Stimulated activated memory B cell treated with anti-CD40 and anti-IgM and Interleukin-4, amounts not matched to agents 10 μg/mL and 1 μg/mL and 100 μg/mL, for 72 hours (primary cell): ENCODE measurements around the gene CLSTN2.

Experiments
- ATAC-seq: fragments of 150-1000 bp; cut with Tn5 transposase; 2 replicates; pipeline ENCODE4 v1.10.0; 2021
- H3K27ac Mint-ChIP-seq: one replicate; pipeline ENCODE4 v1.8.0; 2022; ENCODE audit warnings: mild to moderate bottlenecking, mixed read lengths
- H3K27me3 Mint-ChIP-seq: one replicate; pipeline ENCODE4 v1.8.0; 2022; ENCODE audit warnings: mixed read lengths
- H3K36me3 Mint-ChIP-seq: one replicate; pipeline ENCODE4 v1.8.0; 2022; ENCODE audit warnings: mixed read lengths
- H3K4me1 Mint-ChIP-seq: one replicate; pipeline ENCODE4 v1.8.0; 2022; ENCODE audit warnings: mixed read lengths
- H3K4me3 Mint-ChIP-seq: one replicate; pipeline ENCODE4 v1.8.0; 2022; ENCODE audit warnings: mild to moderate bottlenecking, moderate library complexity, mixed read lengths
- H3K9me3 Mint-ChIP-seq: one replicate; pipeline ENCODE4 v1.8.0; 2022; ENCODE audit warnings: mixed read lengths

Gene CLSTN2

GRCh38 chr3:140242818-140243276, 307.9 kb downstream of the CLSTN2 start:
- no peaks in the 10 kb centered on the region for H3K4me1 Mint-ChIP-seq
- no peak overlapping the region for H3K27ac Mint-ChIP-seq
- no peak overlapping the region for H3K4me3 Mint-ChIP-seq
- no peaks in the 10 kb centered on the region for H3K36me3 Mint-ChIP-seq
- no peaks in the 10 kb centered on the region for H3K27me3 Mint-ChIP-seq
- no peak for ATAC-seq
- no peaks in the 10 kb centered on the region for H3K9me3 Mint-ChIP-seq

DNA sequence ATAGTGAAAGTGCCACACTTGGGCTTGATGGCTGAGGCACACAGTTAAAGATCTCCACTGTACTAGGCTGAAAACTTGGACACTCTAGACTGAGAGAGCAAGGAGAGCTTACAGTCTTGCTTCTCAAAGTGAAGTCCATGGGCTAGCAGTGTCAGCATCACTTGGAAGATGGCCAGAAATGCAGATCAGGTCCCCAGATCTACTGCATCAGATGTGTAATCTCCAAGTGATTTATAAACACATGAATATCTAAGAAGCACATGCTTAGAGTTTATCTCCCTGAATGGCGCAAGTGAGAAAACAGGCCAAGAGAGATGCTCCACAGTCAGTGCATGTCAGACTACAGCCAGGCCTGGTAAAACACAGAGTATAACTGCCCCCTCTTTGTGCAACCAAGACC, 308.6 kb downstream of the CLSTN2 start:
- no peaks in the 10 kb centered on the region for H3K27me3 Mint-ChIP-seq
- no peaks in the 10 kb centered on the region for H3K9me3 Mint-ChIP-seq
- no peak overlapping the region for H3K27ac Mint-ChIP-seq
- H3K4me1 Mint-ChIP-seq = no peaks in the 10 kb centered on the region
- H3K36me3 Mint-ChIP-seq = no peaks in the 10 kb centered on the region
- H3K4me3 Mint-ChIP-seq = no peak overlapping the region
- no peak for ATAC-seq

- Mint-ChIP-seq H3K9me3 (no peaks in the 10 kb centered on the region), H3K36me3 (no peaks in the 10 kb centered on the region), H3K27ac (no peak overlapping the region), H3K27me3 (no peaks in the 10 kb centered on the region), H3K4me3 (no peak overlapping the region), H3K4me1 (no peaks in the 10 kb centered on the region)
- ATAC-seq = no peak
These were observed 309.9 kb downstream of the CLSTN2 start for GRCh38 chr3:140244893-140245292.

DNA sequence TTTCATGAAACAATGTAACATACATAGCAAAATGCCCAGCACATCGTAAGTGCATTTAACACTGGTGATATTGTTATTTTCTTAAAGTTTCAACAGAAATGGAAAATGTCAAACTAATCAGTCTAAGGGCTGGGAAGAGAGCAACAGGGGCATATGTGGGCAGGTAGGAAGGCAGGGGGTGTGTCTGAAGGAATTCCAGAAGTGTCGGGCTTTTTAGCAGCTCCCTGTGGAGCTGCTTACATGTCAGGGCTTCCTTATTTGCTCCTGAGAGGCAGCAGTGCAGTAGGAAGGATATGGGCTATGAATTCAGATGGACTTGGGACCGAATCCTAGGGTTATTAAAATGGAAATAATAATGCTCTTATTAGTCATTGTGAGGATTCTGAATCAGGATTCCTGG, 311.6 kb downstream of the CLSTN2 start:
- Mint-ChIP-seq H3K9me3 (no peaks in the 10 kb centered on the region), H3K4me3 (no peak overlapping the region), H3K36me3 (no peaks in the 10 kb centered on the region), H3K27ac (no peak overlapping the region), H3K27me3 (no peaks in the 10 kb centered on the region), H3K4me1 (no peaks in the 10 kb centered on the region)
- ATAC-seq = no peak

DNA sequence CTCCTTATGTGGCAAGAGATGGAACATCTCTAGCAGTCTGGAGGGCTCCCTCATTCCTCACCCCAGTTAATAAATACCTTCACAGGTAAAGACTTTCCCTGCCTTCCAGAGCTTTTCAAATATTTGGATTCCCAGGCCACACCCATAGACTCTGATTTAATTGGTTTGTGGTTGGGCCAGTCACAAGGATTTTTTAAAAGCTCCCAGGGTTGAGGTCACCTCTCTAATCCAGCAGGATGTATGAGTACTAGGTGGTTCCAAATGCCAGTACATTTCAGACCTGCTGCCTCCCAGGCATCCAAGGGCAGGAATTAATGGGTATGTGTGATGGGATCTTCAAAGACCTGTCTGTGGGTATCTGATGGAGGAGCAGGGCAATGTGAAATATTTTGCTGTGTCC, 312.8 kb downstream of the CLSTN2 start:
- no peak for ATAC-seq
- Mint-ChIP-seq H3K4me1 (no peaks in the 10 kb centered on the region), H3K27me3 (no peaks in the 10 kb centered on the region), H3K9me3 (no peaks in the 10 kb centered on the region), H3K36me3 (no peaks in the 10 kb centered on the region), H3K27ac (no peak overlapping the region), H3K4me3 (no peak overlapping the region)

- Mint-ChIP-seq H3K36me3 (no peaks in the 10 kb centered on the region), H3K4me3 (no peak overlapping the region), H3K9me3 (no peaks in the 10 kb centered on the region), H3K4me1 (no peaks in the 10 kb centered on the region), H3K27ac (no peak overlapping the region), H3K27me3 (no peaks in the 10 kb centered on the region)
- ATAC-seq = no peak
These were observed 314.2 kb downstream of the CLSTN2 start for GRCh38 chr3:140249188-140249587.

GRCh38 chr3:140250010-140250855, 315.2 kb downstream of the CLSTN2 start:
- no peaks in the 10 kb centered on the region for H3K9me3 Mint-ChIP-seq
- no peak overlapping the region for H3K27ac Mint-ChIP-seq

GRCh38 chr3:140250945-140251344, 316.0 kb downstream of the CLSTN2 start:
- H3K27me3 Mint-ChIP-seq = no peaks in the 10 kb centered on the region

More at GRCh38 chr3:140250010-140250855, 315.2 kb downstream of the CLSTN2 start:
- ATAC-seq = no peak
- H3K36me3 Mint-ChIP-seq = no peaks in the 10 kb centered on the region
- no peaks in the 10 kb centered on the region for H3K27me3 Mint-ChIP-seq
- H3K4me3 Mint-ChIP-seq = no peak overlapping the region
- H3K4me1 Mint-ChIP-seq = no peaks in the 10 kb centered on the region

DNA sequence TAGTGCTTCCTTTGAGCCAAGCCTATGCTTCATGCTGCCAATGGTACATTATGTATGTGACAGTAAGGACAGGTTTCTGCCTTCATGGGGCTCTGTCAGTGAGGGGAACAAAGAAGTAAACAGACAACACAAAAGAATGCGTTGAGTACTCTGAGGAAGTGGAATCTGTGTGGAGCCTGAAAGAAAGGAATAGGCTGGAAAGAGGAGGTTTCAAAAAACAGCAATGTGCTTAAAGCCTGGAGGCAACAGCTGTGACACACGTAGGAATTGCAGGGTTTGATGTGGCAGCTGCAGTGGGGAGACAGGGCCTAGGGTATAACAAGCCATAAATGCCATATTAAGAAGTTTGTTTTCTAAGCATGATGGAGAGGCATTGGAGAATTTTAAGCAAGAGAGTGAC, 316.7 kb downstream of the CLSTN2 start:
- no peak overlapping the region for H3K4me3 Mint-ChIP-seq
- no peaks in the 10 kb centered on the region for H3K36me3 Mint-ChIP-seq
- no peaks in the 10 kb centered on the region for H3K9me3 Mint-ChIP-seq
- H3K27me3 Mint-ChIP-seq = no peaks in the 10 kb centered on the region
- no peak for ATAC-seq
- no peak overlapping the region for H3K27ac Mint-ChIP-seq
- no peaks in the 10 kb centered on the region for H3K4me1 Mint-ChIP-seq

More at GRCh38 chr3:140250945-140251344, 316.0 kb downstream of the CLSTN2 start:
- Mint-ChIP-seq H3K4me3 (no peak overlapping the region), H3K27ac (no peak overlapping the region), H3K4me1 (no peaks in the 10 kb centered on the region), H3K36me3 (no peaks in the 10 kb centered on the region), H3K9me3 (no peaks in the 10 kb centered on the region)
- no peak for ATAC-seq

- no peaks in the 10 kb centered on the region for H3K36me3 Mint-ChIP-seq
- H3K27ac Mint-ChIP-seq = no peak overlapping the region
- no peak overlapping the region for H3K4me3 Mint-ChIP-seq
- H3K27me3 Mint-ChIP-seq = no peaks in the 10 kb centered on the region
- H3K9me3 Mint-ChIP-seq = no peaks in the 10 kb centered on the region
- H3K4me1 Mint-ChIP-seq = no peaks in the 10 kb centered on the region
- ATAC-seq = no peak
These were observed 318.0 kb downstream of the CLSTN2 start for GRCh38 chr3:140252812-140253656.

- Mint-ChIP-seq H3K9me3 (no peaks in the 10 kb centered on the region), H3K27ac (no peak overlapping the region), H3K27me3 (no peaks in the 10 kb centered on the region), H3K4me1 (no peaks in the 10 kb centered on the region), H3K36me3 (no peaks in the 10 kb centered on the region), H3K4me3 (no peak overlapping the region)
- no peak for ATAC-seq
These were observed 323.3 kb downstream of the CLSTN2 start for GRCh38 chr3:140258222-140258724.

DNA sequence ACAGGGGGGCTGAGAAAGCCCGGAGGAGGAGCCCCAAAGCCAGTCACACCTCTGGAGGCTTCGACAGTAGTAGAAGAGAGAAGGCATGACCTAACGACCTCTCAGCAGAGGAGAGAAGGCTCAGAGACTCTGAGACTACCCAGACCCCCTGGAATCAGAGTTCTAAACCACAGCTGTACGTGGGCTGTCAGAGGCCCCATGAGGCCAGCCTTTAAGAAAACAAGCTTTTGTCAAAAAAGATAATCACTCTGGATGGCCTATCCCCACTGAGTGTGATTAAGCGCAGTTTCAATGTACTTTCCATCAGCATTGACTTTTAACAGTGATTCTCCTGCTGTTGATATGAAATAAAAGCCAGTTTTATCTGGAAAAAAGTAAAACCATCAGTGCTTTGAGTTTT, 330.3 kb downstream of the CLSTN2 start:
- no peak for ATAC-seq
- no peaks in the 10 kb centered on the region for H3K9me3 Mint-ChIP-seq
- H3K4me3 Mint-ChIP-seq = no peak overlapping the region
- H3K4me1 Mint-ChIP-seq = no peaks in the 10 kb centered on the region
- no peaks in the 10 kb centered on the region for H3K27me3 Mint-ChIP-seq
- H3K36me3 Mint-ChIP-seq = no peaks in the 10 kb centered on the region
- no peak overlapping the region for H3K27ac Mint-ChIP-seq

DNA sequence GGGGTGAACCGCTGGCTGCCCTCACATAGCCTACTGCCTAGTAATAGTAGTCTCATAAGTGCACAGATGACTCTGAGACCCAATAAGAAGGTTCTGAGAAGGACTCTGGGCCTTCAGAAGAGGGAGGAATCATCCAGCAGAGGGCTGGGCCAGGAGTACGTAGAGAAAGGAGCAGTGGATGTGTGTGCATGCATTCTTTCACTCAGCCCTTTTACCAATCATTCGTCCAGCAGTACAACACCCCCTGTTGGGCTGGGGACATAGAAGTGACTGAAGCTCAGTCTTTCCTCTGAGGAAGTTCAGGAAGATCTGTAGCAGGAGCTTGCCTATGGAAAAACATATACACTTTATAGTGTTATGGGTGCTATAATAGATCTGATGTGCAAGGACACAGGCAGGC, 333.1 kb downstream of the CLSTN2 start:
- Mint-ChIP-seq H3K27me3 (no peaks in the 10 kb centered on the region), H3K27ac (no peak overlapping the region), H3K4me3 (no peak overlapping the region), H3K36me3 (no peaks in the 10 kb centered on the region), H3K4me1 (no peaks in the 10 kb centered on the region), H3K9me3 (no peaks in the 10 kb centered on the region)
- no peak for ATAC-seq

GRCh38 chr3:140268610-140269009, 333.6 kb downstream of the CLSTN2 start:
- no peak overlapping the region for H3K27ac Mint-ChIP-seq
- H3K4me1 Mint-ChIP-seq = no peaks in the 10 kb centered on the region
- no peaks in the 10 kb centered on the region for H3K27me3 Mint-ChIP-seq
- no peaks in the 10 kb centered on the region for H3K9me3 Mint-ChIP-seq
- H3K4me3 Mint-ChIP-seq = no peak overlapping the region
- H3K36me3 Mint-ChIP-seq = no peaks in the 10 kb centered on the region
- no peak for ATAC-seq

DNA sequence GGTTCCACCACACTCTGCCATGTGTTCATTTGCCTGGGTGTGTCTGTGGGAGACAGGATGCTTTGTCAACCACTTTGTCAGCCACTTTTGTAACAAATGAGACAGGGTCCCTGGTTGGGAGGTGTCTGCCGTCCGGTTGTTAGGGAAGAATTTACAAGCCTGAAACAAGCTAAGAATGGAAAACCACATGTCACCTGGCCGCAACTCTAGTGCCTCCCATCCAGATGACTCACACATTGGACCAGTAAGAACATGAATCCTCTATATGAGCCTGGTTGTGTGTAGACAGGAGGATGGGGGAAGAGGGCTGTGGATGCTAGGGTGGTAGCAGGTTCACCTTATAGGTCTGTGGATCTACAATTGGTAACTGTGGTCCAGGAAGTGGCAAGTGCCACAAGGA, 335.3 kb downstream of the CLSTN2 start:
- Mint-ChIP-seq H3K4me3 (no peak overlapping the region), H3K27me3 (no peaks in the 10 kb centered on the region), H3K4me1 (no peaks in the 10 kb centered on the region), H3K36me3 (no peaks in the 10 kb centered on the region), H3K27ac (no peak overlapping the region), H3K9me3 (peaks cover 3% of the 10 kb centered on the region)
- ATAC-seq = no peak
